HG02840 (cell line): ENCODE data around the gene SIRPB2.
A peak's percentile ranks its signal among the peaks of the same experiment; 100 is the strongest.

ENCODE experiments used
- ATAC-seq: cut with Tn5 transposase; IDR thresholded peaks from one replicate; pipeline ENCODE4 v1.9.1; 2021; ENCODE audit warnings: mild to moderate bottlenecking, moderate library complexity, moderate number of reproducible peaks; ENCODE audit not compliant: unreplicated experiment, low FRiP score

Gene SIRPB2

GRCh38 chr20:1491281-1491840 lies at the start of gene SIRPB2:
Gene SIRPB2 (minus strand): TSS chr20:1491420. CDS start chr20:1491359, 61 bp downstream.
- no peak for ATAC-seq

DNA sequence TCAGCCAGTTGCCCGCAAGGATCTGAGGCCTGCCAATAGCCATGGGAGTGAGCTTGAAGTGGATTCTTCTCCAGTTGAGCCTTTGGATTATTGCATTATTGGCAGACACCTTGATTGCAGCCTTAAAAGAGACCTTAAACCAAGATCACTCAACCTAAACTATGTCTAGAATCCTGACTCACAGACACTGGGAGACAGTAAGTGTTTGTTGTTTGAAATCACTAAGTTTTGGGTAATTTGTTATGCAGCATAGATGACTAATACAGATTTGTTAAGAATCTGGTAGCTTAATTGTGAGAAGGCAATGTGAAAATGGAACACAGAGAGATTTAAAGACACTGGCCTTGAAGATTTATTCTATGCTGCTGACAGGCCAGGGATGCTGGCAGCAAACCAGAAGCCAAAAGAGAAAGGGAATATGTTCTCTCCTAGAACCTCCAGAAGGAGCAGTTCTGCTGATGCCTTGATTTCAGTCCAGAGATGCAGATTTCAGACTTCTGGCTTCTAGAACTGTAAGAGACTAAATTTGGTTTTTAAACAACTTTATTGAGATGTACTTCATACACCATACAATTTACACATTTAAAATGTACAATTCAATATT lies 48.7 kb upstream of the SIRPB2 start:
- no peak for ATAC-seq

DNA sequence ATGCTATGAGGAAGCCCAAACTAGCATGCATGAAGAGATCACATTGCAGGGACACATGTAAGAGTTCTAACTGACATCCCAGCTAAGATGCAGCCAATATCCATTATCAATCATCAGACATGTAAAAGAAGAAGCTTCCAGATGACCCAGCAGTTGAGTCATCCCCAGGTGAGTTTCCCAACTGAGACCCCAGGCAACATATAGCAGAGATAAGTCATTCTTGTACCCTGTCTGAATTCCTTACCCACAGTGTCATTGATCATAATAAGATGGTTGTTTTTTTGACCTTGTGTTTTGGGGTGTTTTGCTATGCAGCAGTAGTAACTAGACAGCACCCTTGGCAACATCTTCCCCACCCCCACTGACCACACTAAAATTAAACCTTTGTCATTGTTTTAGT lies 47.4 kb upstream of the SIRPB2 start:
- no peak for ATAC-seq

DNA sequence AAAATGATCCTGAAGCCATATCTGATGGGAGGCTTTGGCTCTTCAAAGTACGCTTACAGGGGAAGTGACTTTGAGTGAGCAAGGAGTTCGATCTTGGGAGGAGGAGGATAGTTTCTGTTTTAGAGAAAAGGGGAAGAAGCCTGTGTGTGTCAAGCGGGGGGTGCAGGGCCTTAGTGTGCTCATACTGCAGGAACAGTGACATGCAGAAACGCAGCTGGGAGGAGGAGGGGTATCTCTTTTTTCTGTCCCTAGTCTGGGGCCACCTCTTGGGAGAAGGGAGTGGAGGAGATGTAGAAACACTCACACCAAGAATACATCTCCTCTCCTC lies 46.5 kb upstream of the SIRPB2 start:
- ATAC-seq: no peak

GRCh38 chr20:1536893-1537730 lies 45.9 kb upstream of the SIRPB2 start:
- no peak for ATAC-seq

DNA sequence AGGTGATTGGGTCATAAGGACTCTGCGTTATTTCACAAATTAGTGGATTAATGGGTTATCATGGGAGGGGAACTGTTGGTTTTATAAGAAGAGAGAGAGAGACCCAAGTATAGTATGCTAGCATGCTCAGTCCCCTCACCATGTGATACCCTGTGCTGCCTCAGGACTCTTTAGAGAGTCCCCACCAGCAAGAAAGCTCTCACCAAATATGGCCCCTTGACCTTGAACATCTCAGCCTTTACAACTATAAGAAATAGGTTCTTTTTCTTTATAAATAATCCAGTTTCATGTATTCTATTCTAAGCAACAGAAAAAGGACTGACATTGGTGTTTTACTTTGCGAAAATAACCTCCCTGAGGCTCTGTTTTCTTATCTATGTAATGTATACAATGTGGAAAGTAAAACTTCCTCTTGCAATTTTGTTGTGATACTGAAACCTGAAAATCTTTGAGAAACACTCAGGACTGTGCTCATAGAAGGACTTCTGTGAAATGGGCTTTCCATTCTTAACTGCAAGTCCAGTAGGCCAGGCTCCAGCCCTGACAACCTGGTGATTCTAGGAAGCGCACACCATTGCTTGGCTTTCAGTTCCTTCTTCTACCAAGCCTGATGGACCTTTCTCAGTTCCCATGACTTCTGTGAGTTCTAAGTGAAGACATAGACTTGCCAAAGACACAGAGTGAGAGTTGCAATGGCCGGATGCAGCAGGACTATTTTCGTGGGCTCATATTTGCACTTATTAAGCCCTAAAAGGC lies 44.4 kb upstream of the SIRPB2 start:
- peak; percentile 77 for ATAC-seq

- ATAC-seq: no peak
These were observed 43.3 kb upstream of the SIRPB2 start for GRCh38 chr20:1534526-1534925.

- no peak for ATAC-seq
These were observed 41.8 kb upstream of the SIRPB2 start for GRCh38 chr20:1533059-1533458.

- no peak for ATAC-seq
These were observed 37.6 kb upstream of the SIRPB2 start for GRCh38 chr20:1528811-1529210.

- ATAC-seq: no peak
These were observed 36.7 kb upstream of the SIRPB2 start for GRCh38 chr20:1527923-1528322.

GRCh38 chr20:1526896-1527295 lies 35.7 kb upstream of the SIRPB2 start:
- no peak for ATAC-seq

DNA sequence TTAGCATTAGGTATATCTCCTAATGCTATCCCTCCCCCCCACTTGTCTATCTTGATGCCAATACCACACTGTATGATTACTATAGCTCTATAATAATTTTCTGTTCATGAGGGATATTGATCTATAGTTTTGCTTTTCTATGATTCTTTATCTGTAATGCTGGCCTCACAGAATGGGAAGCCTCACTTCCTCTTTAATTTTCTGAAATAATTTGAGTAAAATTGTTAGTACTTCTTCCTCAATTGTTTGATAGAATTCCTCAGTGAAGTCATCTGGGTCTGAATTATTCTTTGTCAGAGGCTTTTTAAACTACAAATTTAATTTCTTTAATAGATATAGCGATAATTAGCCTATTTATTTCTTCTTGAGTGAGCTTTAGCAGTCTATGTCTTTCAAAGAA lies 35.1 kb upstream of the SIRPB2 start:
- ATAC-seq: no peak

DNA sequence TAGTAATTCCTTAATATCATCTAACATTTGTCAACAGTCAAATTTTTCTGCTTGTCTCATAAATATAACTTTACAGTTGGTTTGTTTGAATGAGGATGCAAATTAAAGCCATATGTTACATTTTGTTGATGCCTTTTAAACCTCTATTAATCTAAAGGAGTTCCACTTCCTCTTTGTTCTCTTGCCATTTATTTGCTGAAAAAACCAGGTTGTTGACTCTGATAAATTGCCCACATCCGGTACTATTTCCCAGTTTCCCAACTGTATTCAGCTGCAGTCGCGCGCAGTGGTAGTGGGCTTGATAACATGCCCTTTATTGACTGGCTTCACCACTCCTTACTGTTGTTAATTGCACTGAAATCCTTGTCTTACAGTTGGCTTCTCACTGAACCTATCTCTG lies 32.8 kb upstream of the SIRPB2 start:
- no peak for ATAC-seq

DNA sequence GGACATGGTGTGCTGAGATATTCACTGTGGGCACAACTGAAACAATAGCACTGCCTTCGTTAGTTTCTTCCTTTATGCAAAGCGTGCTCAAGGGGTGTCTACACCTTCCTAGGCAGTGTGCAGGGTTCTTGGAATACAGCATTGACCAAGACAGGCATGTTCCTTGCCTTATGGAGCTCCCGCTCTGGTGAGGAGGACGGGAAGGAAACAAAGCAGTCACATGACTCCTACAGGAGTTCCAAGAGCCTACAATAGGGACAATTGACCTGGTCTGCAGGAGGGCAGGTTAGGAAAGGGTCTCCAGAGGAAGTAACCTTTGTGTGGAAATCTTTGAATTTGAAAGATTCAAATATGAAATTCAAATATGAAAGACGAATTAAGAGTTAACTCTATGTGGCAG lies 25.8 kb upstream of the SIRPB2 start:
- ATAC-seq: no peak

- ATAC-seq: no peak
These were observed 22.6 kb upstream of the SIRPB2 start for GRCh38 chr20:1513801-1514200.

- ATAC-seq: no peak
These were observed 18.0 kb upstream of the SIRPB2 start for GRCh38 chr20:1509237-1509636.

DNA sequence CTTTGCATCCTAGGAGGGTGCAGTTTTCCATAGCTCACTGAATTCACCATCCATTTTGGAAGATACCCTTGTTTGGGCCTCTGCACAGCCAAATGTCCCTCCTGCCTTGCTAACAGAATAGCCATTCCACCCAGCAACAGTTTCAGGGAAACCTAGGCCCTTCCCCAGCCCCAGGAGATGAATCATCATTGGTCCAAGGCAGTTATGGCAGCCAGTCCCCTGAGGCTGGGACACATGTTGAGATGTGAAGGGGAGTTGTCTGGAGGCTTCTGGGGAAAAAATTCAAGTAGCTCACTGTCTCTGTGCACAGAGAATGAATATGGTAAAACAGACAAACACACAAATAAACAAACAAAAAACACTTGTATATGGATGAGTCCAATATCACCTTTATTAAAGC lies 17.4 kb upstream of the SIRPB2 start:
- ATAC-seq: no peak

DNA sequence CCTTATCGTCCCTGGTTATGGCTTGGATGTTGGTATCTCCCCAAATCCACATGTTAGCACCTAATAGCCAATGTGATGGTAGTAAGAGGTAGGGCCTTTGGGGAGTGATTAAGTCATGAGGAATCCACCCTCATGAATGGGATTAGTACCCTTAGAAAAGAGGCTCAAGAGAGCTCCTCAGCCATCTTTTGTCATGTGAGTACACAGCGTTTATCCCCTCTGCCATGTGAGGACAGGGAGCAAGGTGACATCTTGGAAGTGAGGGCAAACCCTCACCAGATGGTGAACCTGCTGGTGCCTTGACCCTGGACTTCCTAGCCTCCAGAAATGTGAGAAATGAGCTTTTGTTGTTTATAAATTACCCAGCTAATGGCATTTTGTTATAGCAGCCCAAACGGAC lies 16.1 kb upstream of the SIRPB2 start:
- ATAC-seq: no peak

- no peak for ATAC-seq
These were observed 14.7 kb upstream of the SIRPB2 start for GRCh38 chr20:1505871-1506270.

- no peak for ATAC-seq
These were observed 14.1 kb upstream of the SIRPB2 start for GRCh38 chr20:1505361-1505760.

- peak; percentile 93 for ATAC-seq
These were observed 12.5 kb upstream of the SIRPB2 start for GRCh38 chr20:1503564-1504227.
